H1 (cell line): ENCODE measurements around the gene DRAM1. TPM values are rescaled to one million over a fixed set of nuclear protein-coding genes. Genes with fewer than 3 reads are reported as not detected.

ENCODE experiments used
- BRCA1 ChIP-seq: IDR thresholded peaks from 2 replicates; pipeline ENCODE4 v1.6.1; 2012; ENCODE audit warnings: low read depth, low read length, improper control_type of control experiment
- EGR1 ChIP-seq: IDR thresholded peaks from 2 replicates; pipeline ENCODE4 v1.6.1; 2011; ENCODE audit warnings: low read depth, low read length, borderline replicate concordance
- FOSL1 ChIP-seq: IDR thresholded peaks from 2 replicates; pipeline ENCODE4 v1.6.1; 2011; ENCODE audit warnings: mild to moderate bottlenecking, low read depth, low read length, moderate library complexity; ENCODE audit not compliant: insufficient read depth
- GTF2F1 ChIP-seq: IDR thresholded peaks from 2 replicates; pipeline ENCODE4 v1.6.1; 2012; ENCODE audit warnings: low read depth, low read length, improper control_type of control experiment, borderline replicate concordance
- HDAC2 ChIP-seq, 2 experiments: fragments of 300-600 bp in 1 of 2; sonication (generic) in 1 of 2; IDR thresholded peaks; 2 replicates each; pipeline ENCODE4 v1.6.1; 2011 to 2012; ENCODE audit warnings: low read depth in 2 of 2, low read length in 2 of 2, mild to moderate bottlenecking in 2 of 2, moderate library complexity in 2 of 2, borderline replicate concordance in 1 of 2, inconsistent platforms in 1 of 2
- JUND ChIP-seq: IDR thresholded peaks from 2 replicates; pipeline ENCODE4 v1.6.1; 2011; ENCODE audit warnings: mild to moderate bottlenecking, improper control_type of control experiment, low read length
- KDM4A ChIP-seq: IDR thresholded peaks from one replicate; pipeline ENCODE4 v1.7.1; 2012; ENCODE audit warnings: low read depth, mild to moderate bottlenecking, moderate library complexity, low read length, inconsistent platforms; ENCODE audit not compliant: severe bottlenecking
- KDM5A ChIP-seq: fragments of 200-600 bp; IDR thresholded peaks from 2 replicates; pipeline ENCODE4 v1.7.1; 2012; ENCODE audit warnings: mild to moderate bottlenecking, low read length, inconsistent platforms, mixed read lengths
- POLR2AphosphoS5 ChIP-seq: IDR thresholded peaks from 2 replicates; pipeline ENCODE4 v1.6.1; 2011; ENCODE audit warnings: low read depth, low read length
- RBBP5 ChIP-seq: IDR thresholded peaks from 2 replicates; pipeline ENCODE4 v1.7.1; 2012; ENCODE audit warnings: low read depth, mild to moderate bottlenecking, inconsistent platforms, low read length, moderate library complexity, borderline replicate concordance
- RNF2 ChIP-seq: fragments of 200-900, 300-1000 bp; sonication (generic); IDR thresholded peaks from 2 replicates; pipeline ENCODE4 v1.7.1; 2016; ENCODE audit warnings: borderline replicate concordance, low read depth, mild to moderate bottlenecking, antibody characterized with exemption, low read length; ENCODE audit not compliant: poor library complexity, severe bottlenecking; ENCODE audit errors: missing control alignments
- SP4 ChIP-seq: IDR thresholded peaks from 2 replicates; pipeline ENCODE4 v1.6.1; 2012; ENCODE audit warnings: low read length, inconsistent platforms
- TAF1 ChIP-seq: IDR thresholded peaks from 2 replicates; pipeline ENCODE4 v1.6.1; 2011; ENCODE audit warnings: mild to moderate bottlenecking, low read depth, low read length
- polyA plus RNA-seq, 7 experiments: library from polyadenylated mRNA; depleted of rRNA in 3 of 7; stranded (reverse) in 5 of 7; unstranded in 2 of 7; fragments of >200 nt in 5 of 7; fragments of 200-250 nt in 2 of 7; gene quantifications; 1 replicate in 5 of 7; 2 replicates in 1 of 7; 4 replicates in 1 of 7; pipeline versions ENCODE4 v1.2.1 to v1.2.3, GENCODE V29; 2011 to 2013; ENCODE audit warnings: missing spikeins in 2 of 7, mixed read lengths in 2 of 7
- total RNA-seq: library from RNA; stranded (reverse); fragmentation: NEBNext Ultra II Directional; extraction: Animal tissue kit (Norgen Biotek cat#: 25700); gene quantifications from 2 replicates; pipeline ENCODE4 v1.2.1, GENCODE V29; 2021
- TF ChIP-seq, protein P1 (sequence below): IDR thresholded peaks from 2 replicates; pipeline ENCODE4 v1.6.1; 2012; ENCODE audit warnings: inconsistent platforms
- TF ChIP-seq, protein P2 (sequence below): IDR thresholded peaks from 2 replicates; pipeline ENCODE4 v1.6.1; 2011; ENCODE audit warnings: low read length, improper control_type of control experiment
- TF ChIP-seq, protein P3 (sequence below): IDR thresholded peaks from 2 replicates; pipeline ENCODE4 v1.6.1; 2012; ENCODE audit warnings: inconsistent platforms
- TF ChIP-seq, protein P4 (sequence below): IDR thresholded peaks from 2 replicates; pipeline ENCODE4 v1.6.1; 2012; ENCODE audit warnings: low read length, inconsistent platforms

The DRAM1 gene
- total and polyA plus RNA-seq, 2 of the 8 experiments (the other 6 are each of a cell fraction or from before 2014, with no cell fraction given): 4.6 to 6.2 TPM

DNA sequence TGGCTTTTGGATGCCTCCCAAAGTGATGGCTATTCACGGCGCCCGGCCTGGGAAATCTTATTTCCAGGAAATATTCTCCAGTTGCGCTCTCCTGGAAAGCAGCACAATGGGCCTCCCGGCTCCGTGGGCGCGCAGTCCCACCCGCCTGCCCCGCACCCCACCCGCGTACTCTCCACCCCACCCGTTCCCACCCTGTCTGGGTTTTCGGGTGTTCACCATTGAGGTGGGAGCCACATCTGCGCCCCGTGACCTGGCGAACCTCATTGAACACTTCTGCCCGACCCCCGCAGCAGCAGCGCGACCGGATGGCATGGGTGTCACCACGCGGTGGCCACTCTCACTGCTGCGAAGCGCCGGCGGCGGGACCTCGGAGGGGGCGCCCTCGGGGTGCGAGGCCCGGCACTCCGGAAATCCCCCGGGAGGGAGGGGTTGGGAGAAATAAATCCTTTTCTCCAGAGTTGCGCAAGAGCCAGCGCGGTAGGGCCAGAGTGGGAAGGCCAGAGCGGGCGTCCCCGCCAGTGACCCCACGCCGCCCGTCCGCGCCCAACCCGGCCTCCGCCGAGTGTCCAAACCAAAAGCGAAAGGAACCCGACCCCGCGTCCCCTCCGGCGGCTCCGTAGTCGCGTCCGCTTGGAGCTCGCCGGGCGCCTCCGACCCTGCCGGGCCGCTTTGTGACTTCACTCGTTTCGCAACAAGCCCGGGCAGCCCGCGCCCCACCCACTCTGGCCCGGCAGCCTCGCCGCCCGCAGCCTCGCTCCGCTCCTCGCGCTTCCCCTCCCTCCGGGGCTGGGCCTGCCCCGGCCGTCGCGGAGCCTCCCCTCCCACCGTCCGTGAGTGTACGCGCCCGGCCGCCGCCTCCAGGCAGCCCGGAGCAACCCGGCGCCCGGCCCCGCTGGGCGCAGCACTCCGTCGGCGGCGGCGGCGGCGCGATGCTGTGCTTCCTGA lies at the start of gene DRAM1 (continued):
- TF ChIP-seq, protein P1, sequence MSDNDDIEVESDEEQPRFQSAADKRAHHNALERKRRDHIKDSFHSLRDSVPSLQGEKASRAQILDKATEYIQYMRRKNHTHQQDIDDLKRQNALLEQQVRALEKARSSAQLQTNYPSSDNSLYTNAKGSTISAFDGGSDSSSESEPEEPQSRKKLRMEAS: peak; percentile 90
- TF ChIP-seq FOSL1 (no peak), TAF1 (peak; percentile 85), EGR1 (no peak), RBBP5 (peak; percentile 90; the same call in 1 of the 2 replicates), JUND (no peak), KDM5A (no peak), BRCA1 (no peak), POLR2AphosphoS5 (no peak; the same call in 1 of the 2 replicates), HDAC2 (IDR thresholded peaks at IDR 0.05; ENCODE audit: borderline replicate concordance in 1 of 2, low read depth in 2 of 2, low read length in 2 of 2) (peak in 1 of 2 experiments; percentile 32; a peak in 1 of 4 replicates), KDM4A (peak; percentile 58), RNF2 (no peak), SP4 (no peak), GTF2F1 (no peak)
- TF ChIP-seq, protein P2, sequence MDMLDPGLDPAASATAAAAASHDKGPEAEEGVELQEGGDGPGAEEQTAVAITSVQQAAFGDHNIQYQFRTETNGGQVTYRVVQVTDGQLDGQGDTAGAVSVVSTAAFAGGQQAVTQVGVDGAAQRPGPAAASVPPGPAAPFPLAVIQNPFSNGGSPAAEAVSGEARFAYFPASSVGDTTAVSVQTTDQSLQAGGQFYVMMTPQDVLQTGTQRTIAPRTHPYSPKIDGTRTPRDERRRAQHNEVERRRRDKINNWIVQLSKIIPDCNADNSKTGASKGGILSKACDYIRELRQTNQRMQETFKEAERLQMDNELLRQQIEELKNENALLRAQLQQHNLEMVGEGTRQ: no peak
- TF ChIP-seq, protein P3, sequence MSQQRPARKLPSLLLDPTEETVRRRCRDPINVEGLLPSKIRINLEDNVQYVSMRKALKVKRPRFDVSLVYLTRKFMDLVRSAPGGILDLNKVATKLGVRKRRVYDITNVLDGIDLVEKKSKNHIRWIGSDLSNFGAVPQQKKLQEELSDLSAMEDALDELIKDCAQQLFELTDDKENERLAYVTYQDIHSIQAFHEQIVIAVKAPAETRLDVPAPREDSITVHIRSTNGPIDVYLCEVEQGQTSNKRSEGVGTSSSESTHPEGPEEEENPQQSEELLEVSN: peak; percentile 88
- TF ChIP-seq, protein P4, sequence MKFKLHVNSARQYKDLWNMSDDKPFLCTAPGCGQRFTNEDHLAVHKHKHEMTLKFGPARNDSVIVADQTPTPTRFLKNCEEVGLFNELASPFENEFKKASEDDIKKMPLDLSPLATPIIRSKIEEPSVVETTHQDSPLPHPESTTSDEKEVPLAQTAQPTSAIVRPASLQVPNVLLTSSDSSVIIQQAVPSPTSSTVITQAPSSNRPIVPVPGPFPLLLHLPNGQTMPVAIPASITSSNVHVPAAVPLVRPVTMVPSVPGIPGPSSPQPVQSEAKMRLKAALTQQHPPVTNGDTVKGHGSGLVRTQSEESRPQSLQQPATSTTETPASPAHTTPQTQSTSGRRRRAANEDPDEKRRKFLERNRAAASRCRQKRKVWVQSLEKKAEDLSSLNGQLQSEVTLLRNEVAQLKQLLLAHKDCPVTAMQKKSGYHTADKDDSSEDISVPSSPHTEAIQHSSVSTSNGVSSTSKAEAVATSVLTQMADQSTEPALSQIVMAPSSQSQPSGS: no peak
- TF ChIP-seq, all 59 proteins: peak for 13
